HG03571 (cell line): ENCODE data around the gene CLSTN2.

Source experiments
- ATAC-seq: cut with Tn5 transposase; IDR thresholded peaks from one replicate; pipeline ENCODE4 v1.9.1; 2021; ENCODE audit not compliant: unreplicated experiment

The CLSTN2 gene

GRCh38 chr3:140323561-140323960 lies 388.6 kb downstream of the CLSTN2 start:
- no peak for ATAC-seq

- no peak for ATAC-seq
Measured at GRCh38 chr3:140332131-140332530, 397.1 kb downstream of the CLSTN2 start.

GRCh38 chr3:140334132-140334929 lies 399.3 kb downstream of the CLSTN2 start:
- no peak for ATAC-seq

GRCh38 chr3:140336465-140336864 lies 401.5 kb downstream of the CLSTN2 start:
- ATAC-seq: no peak

GRCh38 chr3:140338916-140339315 lies 403.9 kb downstream of the CLSTN2 start:
- no peak for ATAC-seq

GRCh38 chr3:140341203-140341602 lies 406.2 kb downstream of the CLSTN2 start:
- ATAC-seq: no peak

- no peak for ATAC-seq
Measured at GRCh38 chr3:140341817-140342403, 406.9 kb downstream of the CLSTN2 start.

GRCh38 chr3:140342668-140343067 lies 407.7 kb downstream of the CLSTN2 start:
- ATAC-seq: no peak

GRCh38 chr3:140343211-140344081 lies 408.5 kb downstream of the CLSTN2 start:
- ATAC-seq: no peak

- ATAC-seq: no peak
Measured at GRCh38 chr3:140344082-140344454, 409.1 kb downstream of the CLSTN2 start.

- no peak for ATAC-seq
Measured at GRCh38 chr3:140344601-140345205, 409.7 kb downstream of the CLSTN2 start.

GRCh38 chr3:140347151-140347550 lies 412.2 kb downstream of the CLSTN2 start:
- ATAC-seq: no peak

- ATAC-seq: no peak
Measured at GRCh38 chr3:140349938-140350337, 415.0 kb downstream of the CLSTN2 start.

- no peak for ATAC-seq
Measured at GRCh38 chr3:140351466-140351865, 416.5 kb downstream of the CLSTN2 start.

- ATAC-seq: no peak
Measured at GRCh38 chr3:140355481-140355880, 420.5 kb downstream of the CLSTN2 start.

- ATAC-seq: no peak
Measured at GRCh38 chr3:140358686-140359085, 423.7 kb downstream of the CLSTN2 start.

GRCh38 chr3:140359233-140359995 lies 424.4 kb downstream of the CLSTN2 start:
- no peak for ATAC-seq

- ATAC-seq: no peak
Measured at GRCh38 chr3:140360332-140360731, 425.3 kb downstream of the CLSTN2 start.

GRCh38 chr3:140363801-140364200 lies 428.8 kb downstream of the CLSTN2 start:
- no peak for ATAC-seq

GRCh38 chr3:140365872-140366697 lies 431.1 kb downstream of the CLSTN2 start:
- no peak for ATAC-seq
